ENCODE results near the gene SIRT2. TPM values are rescaled to one million over a fixed set of nuclear protein-coding genes. Genes with fewer than 3 reads are reported as not detected.

The SIRT2 gene
- total and polyA plus RNA-seq, 2 of the 13 experiments (the other 11 are each of a cell fraction or from before 2014, with no cell fraction given), result 22.3 to 26.1 TPM

DNA sequence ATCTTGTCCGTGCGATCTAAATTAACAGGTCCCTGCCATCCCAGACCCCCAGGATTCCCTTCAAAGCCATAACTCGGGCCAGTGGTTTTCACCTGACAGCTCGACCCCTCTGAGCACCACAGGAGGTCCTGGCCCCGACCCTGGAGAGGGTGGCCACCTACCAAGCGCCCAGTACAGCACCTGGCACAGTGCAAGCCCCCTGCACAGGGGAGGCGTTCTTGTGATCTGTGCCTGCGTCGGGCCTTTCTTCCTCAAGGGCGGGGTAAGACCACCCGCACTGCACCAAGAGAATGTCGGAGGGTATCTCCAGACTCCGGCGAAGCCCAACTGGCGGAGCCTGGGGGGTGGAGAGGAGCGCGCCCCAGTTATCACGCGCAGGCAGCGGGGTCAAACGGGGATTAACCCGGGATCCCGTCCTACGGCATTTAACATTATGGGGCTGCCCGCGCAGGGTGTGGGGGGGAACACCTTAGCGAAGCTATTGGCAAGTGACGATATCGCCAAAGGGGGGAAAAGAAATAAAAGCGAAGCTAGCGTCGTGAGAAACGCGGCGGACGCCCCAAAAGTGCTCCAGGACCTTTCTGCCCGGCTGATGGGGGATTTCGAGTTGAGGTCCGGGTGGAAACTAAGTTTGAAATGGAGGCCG lies 48.3 kb downstream of the SIRT2 start (continued):
- TF ChIP-seq, protein P1, sequence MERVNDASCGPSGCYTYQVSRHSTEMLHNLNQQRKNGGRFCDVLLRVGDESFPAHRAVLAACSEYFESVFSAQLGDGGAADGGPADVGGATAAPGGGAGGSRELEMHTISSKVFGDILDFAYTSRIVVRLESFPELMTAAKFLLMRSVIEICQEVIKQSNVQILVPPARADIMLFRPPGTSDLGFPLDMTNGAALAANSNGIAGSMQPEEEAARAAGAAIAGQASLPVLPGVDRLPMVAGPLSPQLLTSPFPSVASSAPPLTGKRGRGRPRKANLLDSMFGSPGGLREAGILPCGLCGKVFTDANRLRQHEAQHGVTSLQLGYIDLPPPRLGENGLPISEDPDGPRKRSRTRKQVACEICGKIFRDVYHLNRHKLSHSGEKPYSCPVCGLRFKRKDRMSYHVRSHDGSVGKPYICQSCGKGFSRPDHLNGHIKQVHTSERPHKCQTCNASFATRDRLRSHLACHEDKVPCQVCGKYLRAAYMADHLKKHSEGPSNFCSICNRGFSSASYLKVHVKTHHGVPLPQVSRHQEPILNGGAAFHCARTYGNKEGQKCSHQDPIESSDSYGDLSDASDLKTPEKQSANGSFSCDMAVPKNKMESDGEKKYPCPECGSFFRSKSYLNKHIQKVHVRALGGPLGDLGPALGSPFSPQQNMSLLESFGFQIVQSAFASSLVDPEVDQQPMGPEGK (CRISPR knock-in tag; IDR thresholded peaks at IDR 0.05), result peak; percentile 19; the same call in 1 of the 2 replicates
- TF ChIP-seq, protein P2, sequence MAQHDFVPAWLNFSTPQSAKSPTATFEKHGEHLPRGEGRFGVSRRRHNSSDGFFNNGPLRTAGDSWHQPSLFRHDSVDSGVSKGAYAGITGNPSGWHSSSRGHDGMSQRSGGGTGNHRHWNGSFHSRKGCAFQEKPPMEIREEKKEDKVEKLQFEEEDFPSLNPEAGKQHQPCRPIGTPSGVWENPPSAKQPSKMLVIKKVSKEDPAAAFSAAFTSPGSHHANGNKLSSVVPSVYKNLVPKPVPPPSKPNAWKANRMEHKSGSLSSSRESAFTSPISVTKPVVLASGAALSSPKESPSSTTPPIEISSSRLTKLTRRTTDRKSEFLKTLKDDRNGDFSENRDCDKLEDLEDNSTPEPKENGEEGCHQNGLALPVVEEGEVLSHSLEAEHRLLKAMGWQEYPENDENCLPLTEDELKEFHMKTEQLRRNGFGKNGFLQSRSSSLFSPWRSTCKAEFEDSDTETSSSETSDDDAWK (CRISPR knock-in tag; IDR thresholded peaks at IDR 0.05), result no peak
- 0 out of 2 replicates have a peak, but pooled peaks have one; percentile 44 for TF ChIP-seq CAMTA2 (CRISPR knock-in tag; IDR thresholded peaks at IDR 0.05; ENCODE audit: borderline replicate concordance)
- TF ChIP-seq, protein P3, sequence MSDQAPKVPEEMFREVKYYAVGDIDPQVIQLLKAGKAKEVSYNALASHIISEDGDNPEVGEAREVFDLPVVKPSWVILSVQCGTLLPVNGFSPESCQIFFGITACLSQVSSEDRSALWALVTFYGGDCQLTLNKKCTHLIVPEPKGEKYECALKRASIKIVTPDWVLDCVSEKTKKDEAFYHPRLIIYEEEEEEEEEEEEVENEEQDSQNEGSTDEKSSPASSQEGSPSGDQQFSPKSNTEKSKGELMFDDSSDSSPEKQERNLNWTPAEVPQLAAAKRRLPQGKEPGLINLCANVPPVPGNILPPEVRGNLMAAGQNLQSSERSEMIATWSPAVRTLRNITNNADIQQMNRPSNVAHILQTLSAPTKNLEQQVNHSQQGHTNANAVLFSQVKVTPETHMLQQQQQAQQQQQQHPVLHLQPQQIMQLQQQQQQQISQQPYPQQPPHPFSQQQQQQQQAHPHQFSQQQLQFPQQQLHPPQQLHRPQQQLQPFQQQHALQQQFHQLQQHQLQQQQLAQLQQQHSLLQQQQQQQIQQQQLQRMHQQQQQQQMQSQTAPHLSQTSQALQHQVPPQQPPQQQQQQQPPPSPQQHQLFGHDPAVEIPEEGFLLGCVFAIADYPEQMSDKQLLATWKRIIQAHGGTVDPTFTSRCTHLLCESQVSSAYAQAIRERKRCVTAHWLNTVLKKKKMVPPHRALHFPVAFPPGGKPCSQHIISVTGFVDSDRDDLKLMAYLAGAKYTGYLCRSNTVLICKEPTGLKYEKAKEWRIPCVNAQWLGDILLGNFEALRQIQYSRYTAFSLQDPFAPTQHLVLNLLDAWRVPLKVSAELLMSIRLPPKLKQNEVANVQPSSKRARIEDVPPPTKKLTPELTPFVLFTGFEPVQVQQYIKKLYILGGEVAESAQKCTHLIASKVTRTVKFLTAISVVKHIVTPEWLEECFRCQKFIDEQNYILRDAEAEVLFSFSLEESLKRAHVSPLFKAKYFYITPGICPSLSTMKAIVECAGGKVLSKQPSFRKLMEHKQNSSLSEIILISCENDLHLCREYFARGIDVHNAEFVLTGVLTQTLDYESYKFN (CRISPR knock-in tag; conservative IDR thresholded peaks at IDR 0.05), result no peak
- no peak for TF ChIP-seq ZNF660 (CRISPR knock-in tag; IDR thresholded peaks at IDR 0.05; ENCODE audit: borderline replicate concordance, low read depth)
- TF ChIP-seq ERF (CRISPR knock-in tag; IDR thresholded peaks at IDR 0.05), result no peak
- TF ChIP-seq, protein P4, sequence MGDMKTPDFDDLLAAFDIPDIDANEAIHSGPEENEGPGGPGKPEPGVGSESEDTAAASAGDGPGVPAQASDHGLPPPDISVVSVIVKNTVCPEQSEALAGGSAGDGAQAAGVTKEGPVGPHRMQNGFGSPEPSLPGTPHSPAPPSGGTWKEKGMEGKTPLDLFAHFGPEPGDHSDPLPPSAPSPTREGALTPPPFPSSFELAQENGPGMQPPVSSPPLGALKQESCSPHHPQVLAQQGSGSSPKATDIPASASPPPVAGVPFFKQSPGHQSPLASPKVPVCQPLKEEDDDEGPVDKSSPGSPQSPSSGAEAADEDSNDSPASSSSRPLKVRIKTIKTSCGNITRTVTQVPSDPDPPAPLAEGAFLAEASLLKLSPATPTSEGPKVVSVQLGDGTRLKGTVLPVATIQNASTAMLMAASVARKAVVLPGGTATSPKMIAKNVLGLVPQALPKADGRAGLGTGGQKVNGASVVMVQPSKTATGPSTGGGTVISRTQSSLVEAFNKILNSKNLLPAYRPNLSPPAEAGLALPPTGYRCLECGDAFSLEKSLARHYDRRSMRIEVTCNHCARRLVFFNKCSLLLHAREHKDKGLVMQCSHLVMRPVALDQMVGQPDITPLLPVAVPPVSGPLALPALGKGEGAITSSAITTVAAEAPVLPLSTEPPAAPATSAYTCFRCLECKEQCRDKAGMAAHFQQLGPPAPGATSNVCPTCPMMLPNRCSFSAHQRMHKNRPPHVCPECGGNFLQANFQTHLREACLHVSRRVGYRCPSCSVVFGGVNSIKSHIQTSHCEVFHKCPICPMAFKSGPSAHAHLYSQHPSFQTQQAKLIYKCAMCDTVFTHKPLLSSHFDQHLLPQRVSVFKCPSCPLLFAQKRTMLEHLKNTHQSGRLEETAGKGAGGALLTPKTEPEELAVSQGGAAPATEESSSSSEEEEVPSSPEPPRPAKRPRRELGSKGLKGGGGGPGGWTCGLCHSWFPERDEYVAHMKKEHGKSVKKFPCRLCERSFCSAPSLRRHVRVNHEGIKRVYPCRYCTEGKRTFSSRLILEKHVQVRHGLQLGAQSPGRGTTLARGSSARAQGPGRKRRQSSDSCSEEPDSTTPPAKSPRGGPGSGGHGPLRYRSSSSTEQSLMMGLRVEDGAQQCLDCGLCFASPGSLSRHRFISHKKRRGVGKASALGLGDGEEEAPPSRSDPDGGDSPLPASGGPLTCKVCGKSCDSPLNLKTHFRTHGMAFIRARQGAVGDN (CRISPR knock-in tag; IDR thresholded peaks at IDR 0.05), result peak; percentile 49
- TF ChIP-seq, protein P5, sequence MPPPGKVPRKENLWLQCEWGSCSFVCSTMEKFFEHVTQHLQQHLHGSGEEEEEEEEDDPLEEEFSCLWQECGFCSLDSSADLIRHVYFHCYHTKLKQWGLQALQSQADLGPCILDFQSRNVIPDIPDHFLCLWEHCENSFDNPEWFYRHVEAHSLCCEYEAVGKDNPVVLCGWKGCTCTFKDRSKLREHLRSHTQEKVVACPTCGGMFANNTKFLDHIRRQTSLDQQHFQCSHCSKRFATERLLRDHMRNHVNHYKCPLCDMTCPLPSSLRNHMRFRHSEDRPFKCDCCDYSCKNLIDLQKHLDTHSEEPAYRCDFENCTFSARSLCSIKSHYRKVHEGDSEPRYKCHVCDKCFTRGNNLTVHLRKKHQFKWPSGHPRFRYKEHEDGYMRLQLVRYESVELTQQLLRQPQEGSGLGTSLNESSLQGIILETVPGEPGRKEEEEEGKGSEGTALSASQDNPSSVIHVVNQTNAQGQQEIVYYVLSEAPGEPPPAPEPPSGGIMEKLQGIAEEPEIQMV (CRISPR knock-in tag; IDR thresholded peaks at IDR 0.05; ENCODE audit: low read depth), result no peak
- 0 out of 2 replicates have a peak, but pooled peaks have one; percentile 30 for TF ChIP-seq ZNF550 (CRISPR knock-in tag; IDR thresholded peaks at IDR 0.05; ENCODE audit: borderline replicate concordance)
- 0 out of 2 replicates have a peak, but pooled peaks have one; percentile 23 for TF ChIP-seq ZNF768 (CRISPR knock-in tag; IDR thresholded peaks at IDR 0.05)
- peak; percentile 1; the same call in 1 of the 2 replicates for TF ChIP-seq TARDBP (CRISPR knock-in tag; IDR thresholded peaks at IDR 0.05)
- 0 out of 2 replicates have a peak, but pooled peaks have one; percentile 32 for TF ChIP-seq ZNF839 (CRISPR knock-in tag; IDR thresholded peaks at IDR 0.05; ENCODE audit: borderline replicate concordance)
- no peak for TF ChIP-seq JARID2 (CRISPR knock-in tag; IDR thresholded peaks at IDR 0.05; ENCODE audit: insufficient replicate concordance)
- peak; percentile 58 for TF ChIP-seq ZNF883 (CRISPR knock-in tag; IDR thresholded peaks at IDR 0.05; ENCODE audit: not compliant biosample characterization)
- TF ChIP-seq PTBP1 (IDR thresholded peaks at IDR 0.05; ENCODE audit: low read depth, low read length, poor library complexity, severe bottlenecking), result peak; percentile 56

Measured in HepG2 (cell line).